ENCODE data around the gene THAP8.

The THAP8 gene

GRCh38 chr19:35993923-35994598 is 60.0 kb downstream of the THAP8 start:
- no peak for DNase-seq (ENCODE audit: low read depth)

GRCh38 chr19:35992907-35993765 is 60.9 kb downstream of the THAP8 start:
- DNase-seq (ENCODE audit: low read depth): no peak

GRCh38 chr19:35991731-35992450 is 62.2 kb downstream of the THAP8 start:
- DNase-seq (ENCODE audit: low read depth): no peak

GRCh38 chr19:35990771-35991730 is 63.0 kb downstream of the THAP8 start:
- no peak for DNase-seq (ENCODE audit: low read depth)

GRCh38 chr19:35990156-35990555 is 63.9 kb downstream of the THAP8 start:
- DNase-seq (ENCODE audit: low read depth): no peak

GRCh38 chr19:35988824-35989223 is 65.3 kb downstream of the THAP8 start:
- DNase-seq (ENCODE audit: low read depth): no peak

- DNase-seq (ENCODE audit: low read depth): no peak
Observed at GRCh38 chr19:35987571-35987896, 66.6 kb downstream of the THAP8 start.

- no peak for DNase-seq (ENCODE audit: low read depth)
Observed at GRCh38 chr19:35986664-35987570, 67.2 kb downstream of the THAP8 start.

- DNase-seq (ENCODE audit: low read depth): no peak
Observed at GRCh38 chr19:35986111-35986510, 68.0 kb downstream of the THAP8 start.

Data from T follicular helper cell (primary cell).